H1 (cell line): Measurements from ENCODE around the gene TMEM150B. TPM values are rescaled to one million over a fixed set of nuclear protein-coding genes. Genes with fewer than 3 reads are reported as not detected.

Experiments
- BCL11A ChIP-seq, 2 experiments: IDR thresholded peaks; one replicate each; pipeline ENCODE4 v1.6.1; 2011; ENCODE audit warnings: low read depth in 2 of 2, low read length in 2 of 2, mild to moderate bottlenecking in 2 of 2
- BRCA1 ChIP-seq: IDR thresholded peaks from 2 replicates; pipeline ENCODE4 v1.6.1; 2012; ENCODE audit warnings: low read depth, low read length, improper control_type of control experiment
- CHD2 ChIP-seq: IDR thresholded peaks from 2 replicates; pipeline ENCODE4 v1.6.1; 2012; ENCODE audit warnings: low read length, improper control_type of control experiment
- KDM4A ChIP-seq: IDR thresholded peaks from one replicate; pipeline ENCODE4 v1.7.1; 2012; ENCODE audit warnings: low read depth, mild to moderate bottlenecking, moderate library complexity, low read length, inconsistent platforms; ENCODE audit not compliant: severe bottlenecking
- polyA plus RNA-seq, 7 experiments: library from polyadenylated mRNA; depleted of rRNA in 3 of 7; stranded (reverse) in 5 of 7; unstranded in 2 of 7; fragments of >200 nt in 5 of 7; fragments of 200-250 nt in 2 of 7; gene quantifications; 1 replicate in 5 of 7; 2 replicates in 1 of 7; 4 replicates in 1 of 7; pipeline versions ENCODE4 v1.2.1 to v1.2.3, GENCODE V29; 2011 to 2013; ENCODE audit warnings: missing spikeins in 2 of 7, mixed read lengths in 2 of 7
- total RNA-seq: library from RNA; stranded (reverse); fragmentation: NEBNext Ultra II Directional; extraction: Animal tissue kit (Norgen Biotek cat#: 25700); gene quantifications from 2 replicates; pipeline ENCODE4 v1.2.1, GENCODE V29; 2021
- TF ChIP-seq, protein P1 (sequence below), 3 experiments: IDR thresholded peaks; 1 replicate in 2 of 3; 2 replicates in 1 of 3; pipeline versions ENCODE4 v1.5.1 to v1.6.1; 2011; ENCODE audit warnings: low read length in 3 of 3, mild to moderate bottlenecking in 3 of 3, inconsistent platforms in 2 of 3, low read depth in 1 of 3, moderate library complexity in 1 of 3; ENCODE audit not compliant: insufficient read depth in 1 of 3; ENCODE audit errors: control extremely low read depth in 1 of 3

TMEM150B gene
- total and polyA plus RNA-seq, 2 of the 8 experiments (the other 6 are each of a cell fraction or from before 2014, with no cell fraction given), result 0.41 to 0.91 TPM

DNA sequence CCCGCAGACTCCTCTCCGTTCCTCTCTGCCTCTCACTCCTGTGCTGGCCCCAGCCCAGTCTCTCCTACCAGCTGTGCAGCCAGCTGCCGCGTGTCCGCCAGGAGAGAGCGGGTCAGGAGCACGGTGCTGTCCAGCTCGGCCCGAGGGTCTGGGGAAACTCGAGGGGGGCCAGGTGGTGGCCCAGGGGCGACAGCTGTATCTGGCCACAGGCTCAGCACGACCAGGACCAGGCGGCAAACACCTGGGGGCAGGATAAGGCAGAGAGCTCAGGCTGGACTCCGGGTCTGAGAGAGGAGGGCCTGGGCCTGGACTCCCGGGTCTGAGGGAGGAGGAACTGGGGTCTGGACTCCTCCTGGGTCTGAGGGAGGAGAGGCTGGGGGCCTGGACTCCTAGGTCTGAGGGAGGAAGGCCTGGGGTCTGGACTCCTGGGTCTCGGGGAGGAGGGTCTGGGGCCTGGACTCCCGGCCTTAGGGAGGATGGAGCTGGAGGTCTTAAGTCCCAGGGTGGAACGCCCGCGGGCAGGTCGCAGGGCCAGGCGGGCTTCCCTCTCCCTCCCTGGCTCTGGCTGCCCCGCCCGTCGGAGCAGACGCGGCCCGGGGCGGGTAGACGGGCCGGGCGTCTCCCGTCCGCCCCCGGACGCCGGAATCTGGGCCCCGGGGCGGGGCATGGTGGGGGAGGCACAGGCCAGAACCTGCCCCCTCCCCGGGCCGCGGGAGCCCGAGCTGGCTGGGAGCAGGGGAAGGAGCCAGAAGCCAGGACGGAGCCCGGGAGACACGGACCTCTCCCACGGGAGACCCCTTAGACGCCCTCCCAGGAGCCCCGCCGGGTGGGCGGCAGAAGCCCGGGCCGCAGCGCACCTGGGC is 43.8 kb upstream of the TMEM150B start (continued):
- TF ChIP-seq KDM4A (peak; percentile 61), BCL11A (IDR thresholded peaks at IDR 0.05; ENCODE audit: low read depth in 2 of 2, low read length in 2 of 2) (no peak), CHD2 (no peak), BRCA1 (no peak)
- TF ChIP-seq, protein P1, sequence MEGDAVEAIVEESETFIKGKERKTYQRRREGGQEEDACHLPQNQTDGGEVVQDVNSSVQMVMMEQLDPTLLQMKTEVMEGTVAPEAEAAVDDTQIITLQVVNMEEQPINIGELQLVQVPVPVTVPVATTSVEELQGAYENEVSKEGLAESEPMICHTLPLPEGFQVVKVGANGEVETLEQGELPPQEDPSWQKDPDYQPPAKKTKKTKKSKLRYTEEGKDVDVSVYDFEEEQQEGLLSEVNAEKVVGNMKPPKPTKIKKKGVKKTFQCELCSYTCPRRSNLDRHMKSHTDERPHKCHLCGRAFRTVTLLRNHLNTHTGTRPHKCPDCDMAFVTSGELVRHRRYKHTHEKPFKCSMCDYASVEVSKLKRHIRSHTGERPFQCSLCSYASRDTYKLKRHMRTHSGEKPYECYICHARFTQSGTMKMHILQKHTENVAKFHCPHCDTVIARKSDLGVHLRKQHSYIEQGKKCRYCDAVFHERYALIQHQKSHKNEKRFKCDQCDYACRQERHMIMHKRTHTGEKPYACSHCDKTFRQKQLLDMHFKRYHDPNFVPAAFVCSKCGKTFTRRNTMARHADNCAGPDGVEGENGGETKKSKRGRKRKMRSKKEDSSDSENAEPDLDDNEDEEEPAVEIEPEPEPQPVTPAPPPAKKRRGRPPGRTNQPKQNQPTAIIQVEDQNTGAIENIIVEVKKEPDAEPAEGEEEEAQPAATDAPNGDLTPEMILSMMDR (IDR thresholded peaks at IDR 0.05; ENCODE audit: control extremely low read depth in 1 of 3, insufficient read depth in 1 of 3, low read depth in 1 of 3, low read length in 3 of 3), result no peak
